H1 (cell line): ENCODE measurements around the gene HMGN1. TPM values are rescaled to one million over a fixed set of nuclear protein-coding genes. Genes with fewer than 3 reads are reported as not detected.

Experiments
- CTCF ChIA-PET: fragments of 300-600 bp; sonication (Branson Sonifier 250); formaldehyde crosslinking; loops from one replicate; lab custom pipeline; 2021; ENCODE audit not compliant: partially characterized antibody; lab: Charles Lee
- POLR2A ChIA-PET: fragments of 300-600 bp; sonication (Branson Sonifier 250); formaldehyde crosslinking; loops from one replicate; lab custom pipeline; 2021; ENCODE audit warnings: inconsistent platforms; ENCODE audit not compliant: partially characterized antibody; lab: Charles Lee
- DNase-seq, 2 experiments: peaks; one replicate each; pipeline versions ENCODE4 v3.0.0 to v3.0.0-alpha.2; 2010 to 2022; ENCODE audit warnings: low spot score in 2 of 2, low read depth in 1 of 2, mixed read lengths in 1 of 2
- FAIRE-seq: peaks from 2 replicates; lab custom pipeline; 2011; peaks lifted over from hg19 to GRCh38; lab: Jason Lieb, UNC
- H2AFZ ChIP-seq: 2 replicates; pipeline ENCODE4 v1.8.1; 2012; ENCODE audit warnings: low read length, inconsistent platforms
- H2AK5ac ChIP-seq: 2 replicates; pipeline ENCODE4 v1.6.1; 2013; ENCODE audit warnings: low read depth, low read length
- H2BK120ac ChIP-seq: replicated peaks from 2 replicates; pipeline ENCODE3; 2013; ENCODE audit warnings: low read depth, low read length, inconsistent platforms
- H2BK12ac ChIP-seq: 2 replicates; pipeline ENCODE4 v1.6.1; 2013; ENCODE audit warnings: low read depth, low read length
- H2BK15ac ChIP-seq: 2 replicates; pipeline ENCODE4 v1.6.1; 2013; ENCODE audit warnings: low read length
- H2BK20ac ChIP-seq: 2 replicates; pipeline ENCODE4 v1.6.1; 2013; ENCODE audit warnings: low read length
- H2BK5ac ChIP-seq: 2 replicates; pipeline ENCODE4 v1.6.1; 2013; ENCODE audit warnings: low read depth, low read length
- H3K14ac ChIP-seq: 2 replicates; pipeline ENCODE4 v1.6.1; 2013; ENCODE audit warnings: inconsistent platforms; ENCODE audit not compliant: insufficient read length
- H3K18ac ChIP-seq: 2 replicates; pipeline ENCODE4 v1.6.1; 2013; ENCODE audit warnings: low read length; ENCODE audit errors: extremely low read depth
- H3K23ac ChIP-seq: 2 replicates; pipeline ENCODE4 v1.6.1; 2013; ENCODE audit warnings: inconsistent platforms; ENCODE audit not compliant: insufficient read length
- H3K23me2 ChIP-seq: 2 replicates; pipeline ENCODE4 v1.6.1; 2013; ENCODE audit warnings: low read depth, low read length
- H3K27ac ChIP-seq: 2 replicates; pipeline ENCODE4 v1.6.1; 2011; ENCODE audit warnings: low read depth, low read length, inconsistent platforms
- H3K27me3 ChIP-seq, 4 experiments: replicated peaks in 1 of 4; 1 replicate in 1 of 4; 2 replicates in 3 of 4; pipeline versions ENCODE4 v1.6.1 to v1.8.1; 2011 to 2013; ENCODE audit warnings: low read length in 3 of 4, mild to moderate bottlenecking in 3 of 4, inconsistent platforms in 2 of 4, mixed read lengths in 2 of 4, moderate library complexity in 1 of 4; ENCODE audit not compliant: control insufficient read depth in 3 of 4, insufficient read depth in 3 of 4; ENCODE audit errors: extremely low read depth in 1 of 4
- H3K36me3 ChIP-seq, 4 experiments: 2 replicates each; pipeline versions ENCODE4 v1.6.1 to v1.8.1; 2011 to 2013; ENCODE audit warnings: mild to moderate bottlenecking in 4 of 4, low read length in 3 of 4, moderate library complexity in 2 of 4, control low read depth in 1 of 4, inconsistent platforms in 1 of 4; ENCODE audit not compliant: insufficient read depth in 4 of 4, control insufficient read depth in 2 of 4
- H3K4ac ChIP-seq: replicated peaks from 2 replicates; pipeline ENCODE3; 2013; ENCODE audit warnings: low read length, low read depth, mixed read lengths, inconsistent platforms; ENCODE audit not compliant: insufficient read length
- H3K4me1 ChIP-seq, 4 experiments: replicated peaks in 1 of 4; 1 replicate in 1 of 4; 2 replicates in 3 of 4; pipeline versions ENCODE4 v1.6.1 to v1.8.1; 2011 to 2013; ENCODE audit warnings: low read length in 3 of 4, inconsistent platforms in 2 of 4, mixed read lengths in 1 of 4; ENCODE audit not compliant: insufficient read depth in 4 of 4, control insufficient read depth in 3 of 4
- H3K4me2 ChIP-seq, 2 experiments: 2 replicates each; pipeline versions ENCODE4 v1.6.1 to v1.8.1; 2011 to 2013; ENCODE audit warnings: low read depth in 2 of 2, low read length in 2 of 2, control low read depth in 1 of 2, inconsistent platforms in 1 of 2, mild to moderate bottlenecking in 1 of 2; ENCODE audit not compliant: insufficient read depth in 1 of 2
- H3K4me3 ChIP-seq, 4 experiments: fragments of 200-600, 300-600 bp in 1 of 4; sonication (generic), shearing (Covaris generic), sonication (Bioruptor Twin) in 1 of 4; 2 replicates each; pipeline versions ENCODE4 v1.5.1 to v1.8.1; 2011 to 2016; ENCODE audit warnings: low read length in 4 of 4, low read depth in 3 of 4, control low read depth in 2 of 4, inconsistent platforms in 2 of 4, mild to moderate bottlenecking in 2 of 4, mixed read lengths in 1 of 4, moderate library complexity in 1 of 4; ENCODE audit not compliant: insufficient read depth in 2 of 4; ENCODE audit errors: extremely low read depth in 1 of 4
- H3K56ac ChIP-seq: replicated peaks from 2 replicates; pipeline ENCODE3; 2013; ENCODE audit warnings: low read depth, mild to moderate bottlenecking, mixed read lengths, low read length, inconsistent platforms; ENCODE audit not compliant: insufficient read length
- H3K79me1 ChIP-seq: 2 replicates; pipeline ENCODE4 v1.6.1; 2013; ENCODE audit warnings: low read depth, low read length, control low read depth
- H3K79me2 ChIP-seq, 2 experiments: 2 replicates each; pipeline versions ENCODE4 v1.6.1 to v1.8.1; 2012 to 2013; ENCODE audit warnings: low read length in 2 of 2, mild to moderate bottlenecking in 2 of 2, inconsistent platforms in 1 of 2; ENCODE audit not compliant: insufficient read depth in 2 of 2, control insufficient read depth in 1 of 2
- H3K9ac ChIP-seq, 4 experiments: replicated peaks in 1 of 4; 1 replicate in 1 of 4; 2 replicates in 3 of 4; pipeline versions ENCODE4 v1.6.1 to v1.8.1; 2011 to 2013; ENCODE audit warnings: low read depth in 3 of 4, low read length in 3 of 4, control low read depth in 2 of 4, mild to moderate bottlenecking in 2 of 4, moderate library complexity in 2 of 4, inconsistent platforms in 1 of 4; ENCODE audit errors: extremely low read depth in 1 of 4
- H3K9me3 ChIP-seq, 2 experiments: 2 replicates each; pipeline versions ENCODE4 v1.6.1 to v1.8.1; 2012 to 2013; ENCODE audit warnings: mild to moderate bottlenecking in 2 of 2, moderate library complexity in 2 of 2, control low read depth in 1 of 2, inconsistent platforms in 1 of 2, low read depth in 1 of 2, low read length in 1 of 2, mixed read lengths in 1 of 2; ENCODE audit not compliant: insufficient read depth in 2 of 2
- H4K20me1 ChIP-seq, 2 experiments: replicated peaks in 1 of 2; 2 replicates each; pipeline versions ENCODE3 to v1.8.1; 2011 to 2013; ENCODE audit warnings: inconsistent platforms in 2 of 2, low read length in 2 of 2, mild to moderate bottlenecking in 1 of 2; ENCODE audit not compliant: insufficient read depth in 2 of 2, control insufficient read depth in 1 of 2
- H4K5ac ChIP-seq: 2 replicates; pipeline ENCODE4 v1.6.1; 2013; ENCODE audit warnings: low read length, low read depth, mixed read lengths, inconsistent platforms; ENCODE audit not compliant: insufficient read length
- H4K8ac ChIP-seq: 2 replicates; pipeline ENCODE4 v1.8.0; 2013; ENCODE audit warnings: mild to moderate bottlenecking, moderate library complexity, low read length, inconsistent platforms; ENCODE audit not compliant: insufficient read depth; ENCODE audit errors: extremely low read depth
- H4K91ac ChIP-seq: replicated peaks from 2 replicates; pipeline ENCODE3; 2013; ENCODE audit warnings: low read length, mixed read lengths, inconsistent platforms; ENCODE audit not compliant: insufficient read length
- CBX5 ChIP-seq: fragments of 300-800, 300-1000 bp; sonication (generic); IDR thresholded peaks from 2 replicates; pipeline ENCODE4 v1.7.1; 2016; ENCODE audit warnings: antibody characterized with exemption, low read length, low read depth
- SIX5 ChIP-seq: IDR thresholded peaks from 2 replicates; pipeline ENCODE4 v1.6.1; 2011; ENCODE audit warnings: mild to moderate bottlenecking, low read depth, low read length
- WGBS, 2 experiments: shearing (Covaris generic) in 1 of 2; methylation state at CpG; one replicate each; pipeline versions ENCODE4 v1.1.6 to v1.1.7; 2013 to 2015; ENCODE audit warnings: low lambda C conversion rate in 2 of 2, mixed read lengths in 2 of 2, inconsistent platforms in 1 of 2, low coverage in 1 of 2, missing lambda C conversion rate in 1 of 2; ENCODE audit not compliant: insufficient replicate concordance in 2 of 2, insufficient coverage in 1 of 2, insufficient read length in 1 of 2; ENCODE audit errors: extremely low coverage in 1 of 2, missing lambda C conversion rate in 1 of 2; 5-methylcytosine and 5-hydroxymethylcytosine counted together
- polyA plus RNA-seq, 7 experiments: library from polyadenylated mRNA; depleted of rRNA in 3 of 7; stranded (reverse) in 5 of 7; unstranded in 2 of 7; fragments of >200 nt in 5 of 7; fragments of 200-250 nt in 2 of 7; gene quantifications; 1 replicate in 5 of 7; 2 replicates in 1 of 7; 4 replicates in 1 of 7; pipeline versions ENCODE4 v1.2.1 to v1.2.3, GENCODE V29; 2011 to 2013; ENCODE audit warnings: missing spikeins in 2 of 7, mixed read lengths in 2 of 7
- total RNA-seq: library from RNA; stranded (reverse); fragmentation: NEBNext Ultra II Directional; extraction: Animal tissue kit (Norgen Biotek cat#: 25700); gene quantifications from 2 replicates; pipeline ENCODE4 v1.2.1, GENCODE V29; 2021

The HMGN1 gene
- total and polyA plus RNA-seq, 2 of the 8 experiments (the other 6 are each of a cell fraction or from before 2014, with no cell fraction given), result 279 to 505 TPM

DNA sequence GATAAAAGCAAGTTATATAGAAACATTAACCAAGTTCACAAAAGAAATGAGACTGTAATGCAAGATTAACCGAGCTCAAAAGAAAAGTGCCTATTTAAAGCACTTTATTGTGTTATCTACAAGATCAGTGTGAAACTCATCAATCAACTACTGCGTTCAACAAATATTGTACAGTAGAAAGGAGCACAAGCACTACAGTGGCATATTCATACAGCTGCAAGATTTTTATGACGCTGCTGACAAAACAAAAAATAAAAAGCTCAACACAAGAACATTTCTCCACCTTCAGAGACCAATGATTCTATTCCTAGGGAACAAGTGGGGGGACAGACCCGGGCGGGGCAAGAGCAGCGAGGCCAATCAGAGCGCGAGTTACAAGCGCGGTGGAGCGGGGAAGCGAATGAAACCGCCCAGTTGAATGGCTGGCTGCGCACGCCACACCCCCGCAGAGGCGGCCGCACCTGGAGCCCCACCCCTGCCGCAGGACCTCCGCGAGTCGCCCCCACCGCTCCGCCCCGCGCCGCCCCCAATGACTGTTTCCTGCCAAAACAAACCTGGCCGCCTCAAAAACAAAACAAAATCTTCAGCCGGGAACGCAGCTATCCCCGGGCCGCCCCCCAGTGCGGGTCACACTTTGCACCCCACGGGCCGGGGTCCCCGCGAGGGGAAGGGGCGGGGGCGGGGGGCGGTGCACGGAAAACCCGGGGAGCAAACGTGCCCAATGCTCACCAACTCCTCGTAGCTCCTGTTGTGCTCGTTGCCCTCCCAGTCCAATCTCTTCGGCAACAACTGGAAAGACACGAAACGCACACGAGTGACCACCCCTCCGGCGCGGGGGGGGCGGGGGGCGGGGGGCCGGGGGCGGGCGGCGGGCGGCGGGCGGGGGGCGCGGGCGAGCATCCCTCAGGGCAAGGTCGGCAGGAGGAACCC lies 36.5 kb downstream of the HMGN1 start:
- Histone ChIP-seq H4K91ac (no peak overlapping the region), H3K4me1 (peaks cover 4 to 5% (median 4%) of the 10 kb centered on the region in 4 experiments; a peak in 5 of 7 replicates), H2AK5ac (no peak overlapping the region), H4K20me1 (peaks cover 0 to 2% of the 10 kb centered on the region in 2 experiments), H2AFZ (no peak overlapping the region), H4K8ac (peak overlapping the region; percentile 87), H2BK12ac (no peak overlapping the region), H3K79me1 (peaks cover 4% of the 10 kb centered on the region; the same call in 1 of the 2 replicates), H3K27ac (no peak overlapping the region), H3K4ac (no peak overlapping the region), H2BK5ac (no peak overlapping the region), H3K9ac (peak overlapping the region in 3 of 4 experiments; percentile 45 to 94 (median 83); a peak in 5 of 7 replicates), H3K79me2 (peaks cover 5 to 48% of the 10 kb centered on the region in 2 experiments; a peak in 3 of 4 replicates), H3K14ac (no peak overlapping the region), H3K56ac (no peak overlapping the region), H3K27me3 (no peaks in the 10 kb centered on the region), H3K23ac (no peak overlapping the region), H2BK120ac (no peak overlapping the region), H3K23me2 (peaks cover 6% of the 10 kb centered on the region), H3K4me2 (peak overlapping the region; percentile 51 to 64), H4K5ac (no peak overlapping the region), H3K36me3 (peaks cover 0 to 28% (median 5%) of the 10 kb centered on the region in 4 experiments; a peak in 3 of 8 replicates), H3K18ac (no peak overlapping the region), H2BK20ac (no peak overlapping the region), H3K4me3 (peak overlapping the region; percentile 63 to 80 (median 69)), H2BK15ac (no peak overlapping the region), H3K9me3 (no peaks in the 10 kb centered on the region)
- ChIA-PET POLR2A (interaction anchor here (0.6 to 8.1 kb wide), 23 partner anchors 7 to 129 kb away, joined by 3 to 89 read pairs (median 6); partner anchors contain the start of genes HMGN1 and PSMG1), CTCF (interaction anchor here (0.6 to 2.0 kb wide), 4 partner anchors 26 to 129 kb away, joined by 3 to 6 read pairs (median 4); no protein-coding TSS in a partner anchor)
- DNase-seq (peak; percentile 70 to 95), FAIRE-seq (no peak)
- WGBS, 2 experiments, result 6% methylated on average over 34 of the region's 65 CpGs; no CpG with 5 or more reads in 1 of the 2 experiments
- TF ChIP-seq SIX5, result no peak
- TF ChIP-seq CBX5, result no peak
